ENCODE data around the gene PLIN5.

PLIN5 gene

GRCh38 chr19:4503825-4504170, 31.2 kb downstream of the PLIN5 start:
- no peak for DNase-seq

GRCh38 chr19:4503132-4503824, 31.7 kb downstream of the PLIN5 start:
- DNase-seq, result no peak

GRCh38 chr19:4502282-4503131, 32.5 kb downstream of the PLIN5 start:
- no peak for DNase-seq

GRCh38 chr19:4501691-4502090, 33.3 kb downstream of the PLIN5 start:
- DNase-seq, result no peak

GRCh38 chr19:4500841-4501591, 34.0 kb downstream of the PLIN5 start:
- no peak for DNase-seq

GRCh38 chr19:4499855-4500254, 35.2 kb downstream of the PLIN5 start:
- no peak for DNase-seq

GRCh38 chr19:4499318-4499717, 35.7 kb downstream of the PLIN5 start:
- no peak for DNase-seq

GRCh38 chr19:4498694-4499093, 36.3 kb downstream of the PLIN5 start:
- no peak for DNase-seq

GRCh38 chr19:4497770-4498389, 37.1 kb downstream of the PLIN5 start:
- no peak for DNase-seq

GRCh38 chr19:4496304-4496703, 38.7 kb downstream of the PLIN5 start:
- DNase-seq, result no peak

GRCh38 chr19:4495471-4495870, 39.6 kb downstream of the PLIN5 start:
- DNase-seq, result no peak

GRCh38 chr19:4494691-4495064, 40.3 kb downstream of the PLIN5 start:
- DNase-seq, result no peak

- DNase-seq, result no peak
These were observed 40.9 kb downstream of the PLIN5 start for GRCh38 chr19:4493929-4494690.

GRCh38 chr19:4493104-4493928, 41.7 kb downstream of the PLIN5 start:
- DNase-seq, result no peak

GRCh38 chr19:4492337-4493103, 42.5 kb downstream of the PLIN5 start:
- DNase-seq, result no peak

GRCh38 chr19:4491446-4491845, 43.6 kb downstream of the PLIN5 start:
- no peak for DNase-seq

- no peak for DNase-seq
These were observed 46.5 kb downstream of the PLIN5 start for GRCh38 chr19:4488496-4488895.

GRCh38 chr19:4487572-4487971, 47.5 kb downstream of the PLIN5 start:
- no peak for DNase-seq

- no peak for DNase-seq
These were observed 51.6 kb downstream of the PLIN5 start for GRCh38 chr19:4483385-4483784.

- no peak for DNase-seq
These were observed 52.2 kb downstream of the PLIN5 start for GRCh38 chr19:4482721-4483364.

Data from GDM1 (cell line).